ENCODE results near the gene ODF4. TPM values are rescaled to one million over a fixed set of nuclear protein-coding genes. Genes with fewer than 3 reads are reported as not detected.

Gene ODF4
- total and polyA plus RNA-seq, 2 of the 13 experiments (the other 11 are each of a cell fraction or from before 2014, with no cell fraction given): not detected

DNA sequence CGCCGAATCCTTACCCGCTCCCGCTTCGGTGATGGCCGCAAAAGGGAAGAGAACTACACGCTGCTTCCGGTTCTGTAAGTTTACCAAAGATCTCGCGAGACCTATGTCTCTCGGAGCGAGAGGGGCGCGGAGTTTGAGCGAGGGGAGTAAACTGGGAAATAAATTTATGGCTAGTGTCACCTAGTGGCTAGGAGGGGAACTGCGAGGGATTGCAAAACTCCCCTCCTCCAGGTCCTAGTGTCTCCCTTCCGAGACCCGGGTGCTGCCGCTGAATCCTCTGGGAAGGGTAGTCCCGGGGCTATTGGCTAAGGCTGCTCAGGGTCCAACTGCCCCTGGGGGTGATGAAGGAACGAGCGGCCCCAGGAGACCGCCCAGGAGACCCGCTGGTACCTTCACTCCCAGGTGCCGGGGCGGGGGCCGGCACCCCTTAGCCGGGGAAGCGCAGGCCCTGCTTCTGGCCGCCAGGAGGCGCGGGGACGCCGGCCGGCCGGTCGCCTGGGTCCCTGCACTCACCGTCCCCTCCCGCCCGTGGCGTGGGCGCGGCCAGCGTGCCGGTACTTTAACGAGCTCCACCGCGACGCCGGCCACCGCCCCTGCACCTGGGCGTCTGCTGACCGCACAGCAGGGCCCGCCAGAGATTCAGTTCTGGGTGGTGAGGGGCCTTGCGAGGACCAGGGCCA is 43.6 kb downstream of the ODF4 start, which contains the start of gene RPL26 (continued):
- TF ChIP-seq, protein P1, sequence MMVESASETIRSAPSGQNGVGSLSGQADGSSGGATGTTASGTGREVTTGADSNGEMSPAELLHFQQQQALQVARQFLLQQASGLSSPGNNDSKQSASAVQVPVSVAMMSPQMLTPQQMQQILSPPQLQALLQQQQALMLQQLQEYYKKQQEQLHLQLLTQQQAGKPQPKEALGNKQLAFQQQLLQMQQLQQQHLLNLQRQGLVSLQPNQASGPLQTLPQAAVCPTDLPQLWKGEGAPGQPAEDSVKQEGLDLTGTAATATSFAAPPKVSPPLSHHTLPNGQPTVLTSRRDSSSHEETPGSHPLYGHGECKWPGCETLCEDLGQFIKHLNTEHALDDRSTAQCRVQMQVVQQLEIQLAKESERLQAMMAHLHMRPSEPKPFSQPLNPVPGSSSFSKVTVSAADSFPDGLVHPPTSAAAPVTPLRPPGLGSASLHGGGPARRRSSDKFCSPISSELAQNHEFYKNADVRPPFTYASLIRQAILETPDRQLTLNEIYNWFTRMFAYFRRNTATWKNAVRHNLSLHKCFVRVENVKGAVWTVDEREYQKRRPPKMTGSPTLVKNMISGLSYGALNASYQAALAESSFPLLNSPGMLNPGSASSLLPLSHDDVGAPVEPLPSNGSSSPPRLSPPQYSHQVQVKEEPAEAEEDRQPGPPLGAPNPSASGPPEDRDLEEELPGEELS (CRISPR knock-in tag; IDR thresholded peaks at IDR 0.05): no peak
- TF ChIP-seq ZNF33A (CRISPR knock-in tag; IDR thresholded peaks at IDR 0.05; ENCODE audit: borderline replicate concordance) (no peak; the same call in 1 of the 2 replicates), RAD51 (IDR thresholded peaks at IDR 0.05; ENCODE audit: borderline replicate concordance) (no peak), CCAR2 (optimal IDR thresholded peaks at IDR 0.05; ENCODE audit: low read depth, low read length) (no peak), TSC22D2 (CRISPR knock-in tag; IDR thresholded peaks at IDR 0.05; ENCODE audit: borderline replicate concordance) (no peak), ZNF746 (CRISPR knock-in tag; IDR thresholded peaks at IDR 0.05) (no peak), ZFP82 (CRISPR knock-in tag; IDR thresholded peaks at IDR 0.05; ENCODE audit: borderline replicate concordance) (peak; percentile 28; the same call in 1 of the 2 replicates), ZNF768 (CRISPR knock-in tag; IDR thresholded peaks at IDR 0.05) (peak; percentile 66; the same call in 1 of the 2 replicates), CAMTA2 (CRISPR knock-in tag; IDR thresholded peaks at IDR 0.05; ENCODE audit: borderline replicate concordance) (no peak), ZNF282 (IDR thresholded peaks at IDR 0.05; ENCODE audit: partially characterized antibody) (no peak), POLR2AphosphoS2 (IDR thresholded peaks at IDR 0.05; ENCODE audit: low read depth, low read length) (peak; percentile 82; the same call in 1 of the 2 replicates), HOXA7 (CRISPR knock-in tag; IDR thresholded peaks at IDR 0.05) (no peak), ZNF747 (CRISPR knock-in tag; IDR thresholded peaks at IDR 0.05; ENCODE audit: borderline replicate concordance) (0 out of 2 replicates have a peak, but pooled peaks have one; percentile 83), HOXA9 (CRISPR knock-in tag; IDR thresholded peaks at IDR 0.05; ENCODE audit: borderline replicate concordance) (peak; percentile 79; the same call in 1 of the 2 replicates), RFXAP (CRISPR knock-in tag; IDR thresholded peaks at IDR 0.05; ENCODE audit: borderline replicate concordance) (peak; percentile 19; the same call in 1 of the 2 replicates), ZNF326 (CRISPR knock-in tag; IDR thresholded peaks at IDR 0.05; ENCODE audit: borderline replicate concordance) (no peak), KLF13 (CRISPR knock-in tag; IDR thresholded peaks at IDR 0.05) (no peak), BRD4 (CRISPR knock-in tag; IDR thresholded peaks at IDR 0.05) (no peak; the same call in 1 of the 2 replicates)
- TF ChIP-seq, protein P2, sequence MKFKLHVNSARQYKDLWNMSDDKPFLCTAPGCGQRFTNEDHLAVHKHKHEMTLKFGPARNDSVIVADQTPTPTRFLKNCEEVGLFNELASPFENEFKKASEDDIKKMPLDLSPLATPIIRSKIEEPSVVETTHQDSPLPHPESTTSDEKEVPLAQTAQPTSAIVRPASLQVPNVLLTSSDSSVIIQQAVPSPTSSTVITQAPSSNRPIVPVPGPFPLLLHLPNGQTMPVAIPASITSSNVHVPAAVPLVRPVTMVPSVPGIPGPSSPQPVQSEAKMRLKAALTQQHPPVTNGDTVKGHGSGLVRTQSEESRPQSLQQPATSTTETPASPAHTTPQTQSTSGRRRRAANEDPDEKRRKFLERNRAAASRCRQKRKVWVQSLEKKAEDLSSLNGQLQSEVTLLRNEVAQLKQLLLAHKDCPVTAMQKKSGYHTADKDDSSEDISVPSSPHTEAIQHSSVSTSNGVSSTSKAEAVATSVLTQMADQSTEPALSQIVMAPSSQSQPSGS (CRISPR knock-in tag; IDR thresholded peaks at IDR 0.05): peak; percentile 84
- TF ChIP-seq, protein P3, sequence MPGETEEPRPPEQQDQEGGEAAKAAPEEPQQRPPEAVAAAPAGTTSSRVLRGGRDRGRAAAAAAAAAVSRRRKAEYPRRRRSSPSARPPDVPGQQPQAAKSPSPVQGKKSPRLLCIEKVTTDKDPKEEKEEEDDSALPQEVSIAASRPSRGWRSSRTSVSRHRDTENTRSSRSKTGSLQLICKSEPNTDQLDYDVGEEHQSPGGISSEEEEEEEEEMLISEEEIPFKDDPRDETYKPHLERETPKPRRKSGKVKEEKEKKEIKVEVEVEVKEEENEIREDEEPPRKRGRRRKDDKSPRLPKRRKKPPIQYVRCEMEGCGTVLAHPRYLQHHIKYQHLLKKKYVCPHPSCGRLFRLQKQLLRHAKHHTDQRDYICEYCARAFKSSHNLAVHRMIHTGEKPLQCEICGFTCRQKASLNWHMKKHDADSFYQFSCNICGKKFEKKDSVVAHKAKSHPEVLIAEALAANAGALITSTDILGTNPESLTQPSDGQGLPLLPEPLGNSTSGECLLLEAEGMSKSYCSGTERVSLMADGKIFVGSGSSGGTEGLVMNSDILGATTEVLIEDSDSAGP (CRISPR knock-in tag; IDR thresholded peaks at IDR 0.05; ENCODE audit: borderline replicate concordance): peak; percentile 84
- TF ChIP-seq, protein P4, sequence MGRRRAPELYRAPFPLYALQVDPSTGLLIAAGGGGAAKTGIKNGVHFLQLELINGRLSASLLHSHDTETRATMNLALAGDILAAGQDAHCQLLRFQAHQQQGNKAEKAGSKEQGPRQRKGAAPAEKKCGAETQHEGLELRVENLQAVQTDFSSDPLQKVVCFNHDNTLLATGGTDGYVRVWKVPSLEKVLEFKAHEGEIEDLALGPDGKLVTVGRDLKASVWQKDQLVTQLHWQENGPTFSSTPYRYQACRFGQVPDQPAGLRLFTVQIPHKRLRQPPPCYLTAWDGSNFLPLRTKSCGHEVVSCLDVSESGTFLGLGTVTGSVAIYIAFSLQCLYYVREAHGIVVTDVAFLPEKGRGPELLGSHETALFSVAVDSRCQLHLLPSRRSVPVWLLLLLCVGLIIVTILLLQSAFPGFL (CRISPR knock-in tag; IDR thresholded peaks at IDR 0.05): no peak
